Uterus (tissue), 2 donors: ENCODE results near the gene AMACR.

Source experiments
- CTCF ChIP-seq, 4 experiments: fragments of 200-600 bp in 2 of 4; fragments of 450-650 bp in 2 of 4; sonication (generic) in 2 of 4; IDR thresholded peaks; one replicate each; pipeline ENCODE4 v1.5.1; 2016 to 2019; ENCODE audit warnings: antibody characterized with exemption in 4 of 4, mild to moderate bottlenecking in 2 of 4, moderate library complexity in 1 of 4
- POLR2A ChIP-seq, 2 donors: fragments of 450-650 bp; IDR thresholded peaks; one replicate each; pipeline ENCODE4 v1.6.1; 2016; ENCODE audit warnings: antibody characterized with exemption in 2 of 2, mild to moderate bottlenecking in 1 of 2, moderate library complexity in 1 of 2

GRCh38 chr5:34031117-34031516 is 23.3 kb upstream of the AMACR start:
- TF ChIP-seq CTCF (IDR thresholded peaks at IDR 0.05): no peak
- no peak for TF ChIP-seq POLR2A (IDR thresholded peaks at IDR 0.05)
